ENCODE results near the gene IL26.

Gene IL26

GRCh38 chr12:68233498-68233897, 7.9 kb upstream of the IL26 start:
- H3K4me2 ChIP-seq (ENCODE audit: low read length), result no peak overlapping the region

DNA sequence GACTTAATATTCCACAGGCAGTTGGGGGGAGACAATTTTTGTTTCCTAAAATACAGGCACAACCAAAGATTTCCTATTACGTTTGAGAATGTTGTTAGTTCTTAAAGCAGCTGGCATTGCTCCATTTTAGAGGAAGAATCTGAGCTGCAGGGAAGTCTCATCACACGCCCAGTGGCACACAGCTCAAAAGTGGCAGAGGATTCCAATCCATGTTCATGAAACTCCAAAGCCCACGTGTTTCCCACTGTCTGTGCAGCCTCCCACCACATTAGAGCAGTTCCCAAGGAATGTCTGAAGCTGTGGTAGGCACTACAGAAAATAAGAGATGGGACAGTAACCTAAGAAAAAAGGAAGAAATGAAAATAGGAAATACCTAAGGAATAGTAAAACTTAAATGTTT, 6.1 kb upstream of the IL26 start:
- H3K9me3 ChIP-seq (ENCODE audit: control insufficient read depth, insufficient read depth, low read length), result no peaks in the 10 kb centered on the region
- H3K27me3 ChIP-seq (ENCODE audit: control insufficient read depth, low read length), result no peaks in the 10 kb centered on the region
- no peaks in the 10 kb centered on the region for H3F3A ChIP-seq (ENCODE audit: control insufficient read depth, insufficient read depth)
- no peaks in the 10 kb centered on the region for H3K36me3 ChIP-seq (ENCODE audit: control insufficient read depth, low read length)
- no peaks in the 10 kb centered on the region for H4K20me1 ChIP-seq (ENCODE audit: control insufficient read depth, insufficient read depth, low read depth, low read length)
- H3K9me2 ChIP-seq (replicated peaks; ENCODE audit: control insufficient read depth, low read length), result no peaks in the 10 kb centered on the region
- no peaks in the 10 kb centered on the region for H3K79me2 ChIP-seq (ENCODE audit: control insufficient read depth, low read length)
- no peak for TF ChIP-seq EZH2phosphoT487 (IDR thresholded peaks at IDR 0.05; ENCODE audit: borderline replicate concordance, low read length)
- TF ChIP-seq, protein P1, sequence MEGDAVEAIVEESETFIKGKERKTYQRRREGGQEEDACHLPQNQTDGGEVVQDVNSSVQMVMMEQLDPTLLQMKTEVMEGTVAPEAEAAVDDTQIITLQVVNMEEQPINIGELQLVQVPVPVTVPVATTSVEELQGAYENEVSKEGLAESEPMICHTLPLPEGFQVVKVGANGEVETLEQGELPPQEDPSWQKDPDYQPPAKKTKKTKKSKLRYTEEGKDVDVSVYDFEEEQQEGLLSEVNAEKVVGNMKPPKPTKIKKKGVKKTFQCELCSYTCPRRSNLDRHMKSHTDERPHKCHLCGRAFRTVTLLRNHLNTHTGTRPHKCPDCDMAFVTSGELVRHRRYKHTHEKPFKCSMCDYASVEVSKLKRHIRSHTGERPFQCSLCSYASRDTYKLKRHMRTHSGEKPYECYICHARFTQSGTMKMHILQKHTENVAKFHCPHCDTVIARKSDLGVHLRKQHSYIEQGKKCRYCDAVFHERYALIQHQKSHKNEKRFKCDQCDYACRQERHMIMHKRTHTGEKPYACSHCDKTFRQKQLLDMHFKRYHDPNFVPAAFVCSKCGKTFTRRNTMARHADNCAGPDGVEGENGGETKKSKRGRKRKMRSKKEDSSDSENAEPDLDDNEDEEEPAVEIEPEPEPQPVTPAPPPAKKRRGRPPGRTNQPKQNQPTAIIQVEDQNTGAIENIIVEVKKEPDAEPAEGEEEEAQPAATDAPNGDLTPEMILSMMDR (IDR thresholded peaks at IDR 0.05; ENCODE audit: low read depth, low read length, poor library complexity, severe bottlenecking), result no peak
- no peak overlapping the region for H3K27ac ChIP-seq (ENCODE audit: low read depth, low read length)
- H3K4me2 ChIP-seq (ENCODE audit: low read length), result no peak overlapping the region
- H3K4me1 ChIP-seq (ENCODE audit: control insufficient read depth, low read length), result peaks cover 2% of the 10 kb centered on the region; the same call in 1 of the 2 replicates
- no peak overlapping the region for H3K4me3 ChIP-seq (ENCODE audit: low read length)

More at GRCh38 chr12:68233498-68233897, 7.9 kb upstream of the IL26 start:
- Histone ChIP-seq H3K79me2 (ENCODE audit: control insufficient read depth, low read length) (no peaks in the 10 kb centered on the region), H3K27ac (ENCODE audit: low read depth, low read length) (no peak overlapping the region), H3K4me3 (ENCODE audit: low read length) (no peak overlapping the region), H3K4me1 (ENCODE audit: control insufficient read depth, low read length) (peaks cover 4% of the 10 kb centered on the region; the same call in 1 of the 2 replicates), H4K20me1 (ENCODE audit: control insufficient read depth, insufficient read depth, low read depth, low read length) (no peaks in the 10 kb centered on the region), H3K9me3 (ENCODE audit: control insufficient read depth, insufficient read depth, low read length) (no peaks in the 10 kb centered on the region), H3K36me3 (ENCODE audit: control insufficient read depth, low read length) (no peaks in the 10 kb centered on the region), H3K27me3 (ENCODE audit: control insufficient read depth, low read length) (no peaks in the 10 kb centered on the region), H3F3A (ENCODE audit: control insufficient read depth, insufficient read depth) (no peaks in the 10 kb centered on the region), H3K9me2 (replicated peaks; ENCODE audit: control insufficient read depth, low read length) (no peaks in the 10 kb centered on the region)
- TF ChIP-seq, protein P1 (IDR thresholded peaks at IDR 0.05; ENCODE audit: low read depth, low read length, poor library complexity, severe bottlenecking), result no peak
- no peak for TF ChIP-seq EZH2phosphoT487 (IDR thresholded peaks at IDR 0.05; ENCODE audit: borderline replicate concordance, low read length)

DNA sequence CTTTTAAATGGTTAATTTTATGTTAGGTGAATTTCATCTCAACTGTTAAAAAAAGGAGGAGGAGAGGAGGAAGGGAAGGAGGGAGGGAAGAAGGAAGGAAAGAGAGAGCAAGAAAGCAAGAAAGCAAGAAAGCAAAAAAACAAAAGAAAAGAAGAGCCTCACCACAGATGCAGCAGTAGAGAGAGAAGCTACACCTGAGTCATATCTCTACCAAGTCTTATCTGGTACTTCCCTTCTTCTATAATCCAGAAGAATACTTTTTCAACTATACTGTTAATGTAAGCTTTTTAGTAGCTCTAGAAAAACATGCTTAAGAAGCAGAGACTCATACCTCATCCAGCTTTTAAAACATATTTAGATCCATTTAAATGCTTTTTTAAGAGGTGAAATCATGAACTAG, 5.6 kb upstream of the IL26 start:
- no peaks in the 10 kb centered on the region for H3K9me3 ChIP-seq (ENCODE audit: control insufficient read depth, insufficient read depth, low read length)
- H3K79me2 ChIP-seq (ENCODE audit: control insufficient read depth, low read length), result no peaks in the 10 kb centered on the region
- no peaks in the 10 kb centered on the region for H3K27me3 ChIP-seq (ENCODE audit: control insufficient read depth, low read length)
- no peaks in the 10 kb centered on the region for H3K4me1 ChIP-seq (ENCODE audit: control insufficient read depth, low read length)
- no peaks in the 10 kb centered on the region for H3K36me3 ChIP-seq (ENCODE audit: control insufficient read depth, low read length)
- TF ChIP-seq, protein P1 (IDR thresholded peaks at IDR 0.05; ENCODE audit: low read depth, low read length, poor library complexity, severe bottlenecking), result no peak
- no peak for TF ChIP-seq EZH2phosphoT487 (IDR thresholded peaks at IDR 0.05; ENCODE audit: borderline replicate concordance, low read length)
- no peaks in the 10 kb centered on the region for H3K9me2 ChIP-seq (replicated peaks; ENCODE audit: control insufficient read depth, low read length)
- no peak overlapping the region for H3K4me2 ChIP-seq (ENCODE audit: low read length)
- H4K20me1 ChIP-seq (ENCODE audit: control insufficient read depth, insufficient read depth, low read depth, low read length), result no peaks in the 10 kb centered on the region
- no peaks in the 10 kb centered on the region for H3F3A ChIP-seq (ENCODE audit: control insufficient read depth, insufficient read depth)
- no peak overlapping the region for H3K4me3 ChIP-seq (ENCODE audit: low read length)
- no peak overlapping the region for H3K27ac ChIP-seq (ENCODE audit: low read depth, low read length)
